Ecto neural progenitor cell (in vitro differentiated cells): Measurements from ENCODE around the gene ZNF296.

Experiments used
- DNase-seq: peaks from one replicate; pipeline ENCODE4 v3.0.0-alpha.2; 2018; ENCODE audit warnings: low spot score

The ZNF296 gene

GRCh38 chr19:45103508-45104319 lies 27.4 kb upstream of the ZNF296 start:
- peak; percentile 86 for DNase-seq

- DNase-seq: peak; percentile 54
These were observed 26.9 kb upstream of the ZNF296 start for GRCh38 chr19:45103156-45103507.

GRCh38 chr19:45102481-45102880 lies 26.2 kb upstream of the ZNF296 start:
- no peak for DNase-seq

- no peak for DNase-seq
These were observed 25.5 kb upstream of the ZNF296 start for GRCh38 chr19:45101806-45102205.

GRCh38 chr19:45100846-45101252 lies 24.6 kb upstream of the ZNF296 start:
- DNase-seq: no peak

- DNase-seq: no peak
These were observed 23.9 kb upstream of the ZNF296 start for GRCh38 chr19:45100201-45100600.

- no peak for DNase-seq
These were observed 23.4 kb upstream of the ZNF296 start for GRCh38 chr19:45099467-45100191.

- DNase-seq: no peak
These were observed 22.5 kb upstream of the ZNF296 start for GRCh38 chr19:45098521-45099466.

- DNase-seq: no peak
These were observed 21.7 kb upstream of the ZNF296 start for GRCh38 chr19:45097776-45098520.

- DNase-seq: no peak
These were observed 21.1 kb upstream of the ZNF296 start for GRCh38 chr19:45097450-45097775.

GRCh38 chr19:45096700-45097099 lies 20.4 kb upstream of the ZNF296 start:
- DNase-seq: no peak

GRCh38 chr19:45095496-45096413 lies 19.5 kb upstream of the ZNF296 start:
- no peak for DNase-seq

GRCh38 chr19:45094707-45095106 lies 18.4 kb upstream of the ZNF296 start:
- DNase-seq: no peak

GRCh38 chr19:45094137-45094536 lies 17.9 kb upstream of the ZNF296 start:
- DNase-seq: no peak

GRCh38 chr19:45092747-45093678 lies 16.7 kb upstream of the ZNF296 start, which contains the start of gene PPP1R37:
TSS of gene PPP1R37 (plus strand) at chr19:45093179. CDS start at chr19:45093326, 147 bp downstream.
- DNase-seq: peak; percentile 96

- DNase-seq: peak; percentile 99
These were observed 15.0 kb upstream of the ZNF296 start for GRCh38 chr19:45091031-45091923.

- no peak for DNase-seq
These were observed 14.3 kb upstream of the ZNF296 start for GRCh38 chr19:45090606-45091005.

GRCh38 chr19:45090034-45090433 lies 13.8 kb upstream of the ZNF296 start:
- no peak for DNase-seq
